Measurements from ENCODE around the gene PRMT2.

DNA sequence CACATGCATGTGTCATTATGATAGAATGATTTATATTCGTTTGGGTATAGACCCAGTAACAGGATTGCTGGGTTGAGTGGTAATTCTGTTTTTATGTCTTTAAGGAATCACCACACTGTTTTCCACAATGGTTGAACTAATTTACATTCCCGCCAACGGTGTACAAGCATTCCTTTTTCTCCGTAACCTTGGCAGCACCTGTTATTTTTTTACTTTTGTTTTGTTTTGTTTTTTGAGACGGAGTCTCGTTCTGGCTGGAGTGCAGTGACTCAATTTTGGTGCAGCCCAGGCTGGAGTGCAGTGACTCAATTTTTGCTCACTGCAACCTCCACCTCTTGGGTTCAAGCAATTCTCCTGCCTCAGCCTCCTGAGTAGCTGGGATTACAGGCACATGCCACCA is 22.1 kb upstream of the PRMT2 start:
- no peak for TF ChIP-seq EP300 (IDR thresholded peaks at IDR 0.05)
- TF ChIP-seq, protein P1, sequence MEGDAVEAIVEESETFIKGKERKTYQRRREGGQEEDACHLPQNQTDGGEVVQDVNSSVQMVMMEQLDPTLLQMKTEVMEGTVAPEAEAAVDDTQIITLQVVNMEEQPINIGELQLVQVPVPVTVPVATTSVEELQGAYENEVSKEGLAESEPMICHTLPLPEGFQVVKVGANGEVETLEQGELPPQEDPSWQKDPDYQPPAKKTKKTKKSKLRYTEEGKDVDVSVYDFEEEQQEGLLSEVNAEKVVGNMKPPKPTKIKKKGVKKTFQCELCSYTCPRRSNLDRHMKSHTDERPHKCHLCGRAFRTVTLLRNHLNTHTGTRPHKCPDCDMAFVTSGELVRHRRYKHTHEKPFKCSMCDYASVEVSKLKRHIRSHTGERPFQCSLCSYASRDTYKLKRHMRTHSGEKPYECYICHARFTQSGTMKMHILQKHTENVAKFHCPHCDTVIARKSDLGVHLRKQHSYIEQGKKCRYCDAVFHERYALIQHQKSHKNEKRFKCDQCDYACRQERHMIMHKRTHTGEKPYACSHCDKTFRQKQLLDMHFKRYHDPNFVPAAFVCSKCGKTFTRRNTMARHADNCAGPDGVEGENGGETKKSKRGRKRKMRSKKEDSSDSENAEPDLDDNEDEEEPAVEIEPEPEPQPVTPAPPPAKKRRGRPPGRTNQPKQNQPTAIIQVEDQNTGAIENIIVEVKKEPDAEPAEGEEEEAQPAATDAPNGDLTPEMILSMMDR (IDR thresholded peaks at IDR 0.05) = no peak
- TF ChIP-seq EHMT2 (IDR thresholded peaks at IDR 0.05; ENCODE audit: low read depth) = no peak
- TF ChIP-seq HDAC2 (IDR thresholded peaks at IDR 0.05) = no peak
- no peak for TF ChIP-seq CHD2 (IDR thresholded peaks at IDR 0.05; ENCODE audit: low read length, partially characterized antibody)
- TF ChIP-seq MAZ (IDR thresholded peaks at IDR 0.05; ENCODE audit: borderline replicate concordance, low read depth, low read length) = no peak
- TF ChIP-seq, protein P2, sequence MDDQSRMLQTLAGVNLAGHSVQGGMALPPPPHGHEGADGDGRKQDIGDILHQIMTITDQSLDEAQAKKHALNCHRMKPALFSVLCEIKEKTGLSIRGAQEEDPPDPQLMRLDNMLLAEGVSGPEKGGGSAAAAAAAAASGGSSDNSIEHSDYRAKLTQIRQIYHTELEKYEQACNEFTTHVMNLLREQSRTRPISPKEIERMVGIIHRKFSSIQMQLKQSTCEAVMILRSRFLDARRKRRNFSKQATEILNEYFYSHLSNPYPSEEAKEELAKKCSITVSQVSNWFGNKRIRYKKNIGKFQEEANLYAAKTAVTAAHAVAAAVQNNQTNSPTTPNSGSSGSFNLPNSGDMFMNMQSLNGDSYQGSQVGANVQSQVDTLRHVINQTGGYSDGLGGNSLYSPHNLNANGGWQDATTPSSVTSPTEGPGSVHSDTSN (IDR thresholded peaks at IDR 0.05) = no peak

Measured in A549 (cell line).